CD4-positive, alpha-beta T cell treated with Interleukin-15 for 1 hour (primary cell): ENCODE results near the gene PSG11.
"Not testable (repeated sequence)": the region's sequence is repeated elsewhere in the genome, so short reads cannot be mapped to it uniquely, and the experiment has no call there.

ENCODE experiments used
- DNase-seq: peaks from one replicate; pipeline ENCODE4 v3.0.0-alpha.2; 2020

The PSG11 gene

GRCh38 chr19:42988206-42988605 lies 38.1 kb downstream of the PSG11 start:
- DNase-seq, result not testable (repeated sequence)

GRCh38 chr19:42985588-42985987 lies 40.7 kb downstream of the PSG11 start:
- DNase-seq, result no peak

- not testable (repeated sequence) for DNase-seq
Observed at GRCh38 chr19:42982111-42982510, 44.2 kb downstream of the PSG11 start.

GRCh38 chr19:42971451-42971850 lies 54.8 kb downstream of the PSG11 start:
- not testable (repeated sequence) for DNase-seq

- DNase-seq, result no peak
Observed at GRCh38 chr19:42965176-42965575, 61.1 kb downstream of the PSG11 start.

- DNase-seq, result no peak
Observed at GRCh38 chr19:42961119-42961518, 65.2 kb downstream of the PSG11 start.
